Measurements from ENCODE around the gene LHX2. TPM values are rescaled to one million over a fixed set of nuclear protein-coding genes. Genes with fewer than 3 reads are reported as not detected.

Gene LHX2
- total and polyA plus RNA-seq, 7 donors: not detected

DNA sequence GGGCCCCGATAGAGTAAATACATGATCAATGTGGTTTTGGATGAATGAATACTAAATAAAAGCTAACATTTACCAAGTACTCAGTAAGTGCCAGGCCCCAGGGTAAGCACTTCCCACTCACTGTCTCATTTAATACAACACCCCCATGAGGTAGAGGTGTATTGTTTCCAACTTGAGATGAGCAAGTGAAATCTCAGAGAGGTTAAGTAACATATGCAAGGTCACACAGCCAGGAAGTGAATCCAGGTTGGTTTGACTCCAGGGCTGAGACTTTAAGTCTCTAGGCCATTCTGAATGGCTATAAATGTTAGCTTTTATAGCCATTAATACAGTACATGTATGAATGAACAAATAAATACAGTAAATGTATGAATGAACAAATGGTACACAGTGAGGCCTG lies 39.4 kb downstream of the LHX2 start:
- DNase-seq: no peak
- no peak for ATAC-seq
- no peaks in the 10 kb centered on the region for H3K4me1 ChIP-seq
- WGBS, 3 donors: 89 to 94% (median 93%) methylated on average over 1 of the region's 1 CpG
- no peak overlapping the region for H3K27ac ChIP-seq
- intact Hi-C loops (cut with DNase I): no loop called here
- no peaks in the 10 kb centered on the region for H3K36me3 ChIP-seq (ENCODE audit: insufficient read depth in 1 of 2, low read depth in 1 of 2)
- H3K4me3 ChIP-seq: no peak overlapping the region
- TF ChIP-seq, protein P1, sequence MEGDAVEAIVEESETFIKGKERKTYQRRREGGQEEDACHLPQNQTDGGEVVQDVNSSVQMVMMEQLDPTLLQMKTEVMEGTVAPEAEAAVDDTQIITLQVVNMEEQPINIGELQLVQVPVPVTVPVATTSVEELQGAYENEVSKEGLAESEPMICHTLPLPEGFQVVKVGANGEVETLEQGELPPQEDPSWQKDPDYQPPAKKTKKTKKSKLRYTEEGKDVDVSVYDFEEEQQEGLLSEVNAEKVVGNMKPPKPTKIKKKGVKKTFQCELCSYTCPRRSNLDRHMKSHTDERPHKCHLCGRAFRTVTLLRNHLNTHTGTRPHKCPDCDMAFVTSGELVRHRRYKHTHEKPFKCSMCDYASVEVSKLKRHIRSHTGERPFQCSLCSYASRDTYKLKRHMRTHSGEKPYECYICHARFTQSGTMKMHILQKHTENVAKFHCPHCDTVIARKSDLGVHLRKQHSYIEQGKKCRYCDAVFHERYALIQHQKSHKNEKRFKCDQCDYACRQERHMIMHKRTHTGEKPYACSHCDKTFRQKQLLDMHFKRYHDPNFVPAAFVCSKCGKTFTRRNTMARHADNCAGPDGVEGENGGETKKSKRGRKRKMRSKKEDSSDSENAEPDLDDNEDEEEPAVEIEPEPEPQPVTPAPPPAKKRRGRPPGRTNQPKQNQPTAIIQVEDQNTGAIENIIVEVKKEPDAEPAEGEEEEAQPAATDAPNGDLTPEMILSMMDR (IDR thresholded peaks at IDR 0.05): no peak
- peaks cover 0 to 23% (median 5%) of the 10 kb centered on the region in 3 donors for H3K27me3 ChIP-seq (ENCODE audit: insufficient read depth in 3 of 3, low read length in 2 of 3)
- no peaks in the 10 kb centered on the region for H3K9me3 ChIP-seq

DNA sequence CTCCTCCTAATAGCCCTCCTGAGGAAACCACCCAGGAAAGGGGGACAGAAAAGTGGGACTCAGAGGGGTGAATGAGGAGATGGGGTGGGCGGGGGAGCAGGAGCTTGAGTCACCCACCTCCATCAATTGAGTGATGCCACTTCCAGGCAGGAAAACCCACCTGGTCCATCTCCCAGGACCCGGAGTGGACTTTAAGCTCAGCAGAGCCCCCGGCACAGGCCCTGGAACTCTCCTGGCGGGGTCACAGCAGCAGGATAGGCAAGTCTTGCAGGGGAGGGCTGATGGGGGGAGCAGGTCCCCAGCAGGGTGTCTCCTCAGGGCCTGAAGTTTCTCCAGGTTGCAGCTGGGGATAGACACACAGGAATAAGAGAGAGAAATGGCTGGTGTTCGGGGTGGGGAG lies 40.8 kb downstream of the LHX2 start:
- DNase-seq: no peak
- intact Hi-C loops (cut with DNase I): no loop called here
- peaks cover 0 to 21% (median 5%) of the 10 kb centered on the region in 3 donors for H3K27me3 ChIP-seq (ENCODE audit: insufficient read depth in 3 of 3, low read length in 2 of 3)

DNA sequence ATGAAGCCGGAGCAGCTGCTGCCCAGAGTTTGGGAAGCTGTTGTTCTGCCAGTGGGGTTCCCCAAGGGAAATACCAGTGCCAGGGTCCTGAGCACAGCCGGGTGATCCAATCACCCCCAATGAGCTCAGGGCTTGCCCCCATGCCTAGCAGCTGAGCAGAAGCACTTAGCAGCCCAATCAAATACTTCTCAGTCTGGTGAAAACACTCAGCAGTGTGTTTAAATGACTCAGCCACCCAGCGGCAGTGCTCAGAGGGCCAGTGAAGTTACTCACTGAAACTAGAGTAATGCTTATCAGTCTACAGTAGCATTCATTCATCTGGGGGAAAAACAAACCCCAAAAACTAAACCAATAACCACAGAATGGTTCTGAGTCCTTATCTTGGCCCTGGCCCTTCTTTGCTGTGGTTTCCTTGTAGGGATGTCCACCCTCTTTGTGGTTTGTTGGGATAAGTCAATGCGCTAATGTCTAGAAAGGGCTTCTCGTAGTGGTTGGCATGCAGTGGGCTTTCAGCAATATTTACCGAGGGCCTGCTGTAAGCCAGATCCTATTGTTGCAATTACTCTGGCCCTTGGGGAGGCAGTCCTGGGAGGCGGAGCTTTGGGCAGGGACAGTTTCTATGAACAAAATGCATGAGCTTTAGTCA lies 43.1 kb downstream of the LHX2 start:
- Histone ChIP-seq H3K9me3 (no peaks in the 10 kb centered on the region), H3K27me3 (ENCODE audit: insufficient read depth in 3 of 3, low read length in 2 of 3) (peaks cover 0 to 18% (median 5%) of the 10 kb centered on the region in 3 donors), H3K4me1 (no peaks in the 10 kb centered on the region), H3K27ac (no peak overlapping the region), H3K36me3 (ENCODE audit: insufficient read depth in 1 of 2, low read depth in 1 of 2) (no peaks in the 10 kb centered on the region), H3K4me3 (no peak overlapping the region)
- 34 to 61% (median 46%) methylated on average over 7 of the region's 7 CpGs for WGBS, 3 donors
- ATAC-seq (no peak), DNase-seq (no peak)
- intact Hi-C loops (cut with DNase I): no loop called here
- TF ChIP-seq, protein P1 (IDR thresholded peaks at IDR 0.05): no peak

More for the DNA sequence above, 40.8 kb downstream of the LHX2 start:
- TF ChIP-seq, protein P1 (IDR thresholded peaks at IDR 0.05): no peak
- Histone ChIP-seq H3K9me3 (no peaks in the 10 kb centered on the region), H3K4me1 (no peaks in the 10 kb centered on the region), H3K27ac (no peak overlapping the region), H3K4me3 (no peak overlapping the region), H3K36me3 (ENCODE audit: insufficient read depth in 1 of 2, low read depth in 1 of 2) (no peaks in the 10 kb centered on the region)
- WGBS, 3 donors: 84 to 97% (median 88%) methylated on average over 5 of the region's 5 CpGs
- ATAC-seq: no peak

DNA sequence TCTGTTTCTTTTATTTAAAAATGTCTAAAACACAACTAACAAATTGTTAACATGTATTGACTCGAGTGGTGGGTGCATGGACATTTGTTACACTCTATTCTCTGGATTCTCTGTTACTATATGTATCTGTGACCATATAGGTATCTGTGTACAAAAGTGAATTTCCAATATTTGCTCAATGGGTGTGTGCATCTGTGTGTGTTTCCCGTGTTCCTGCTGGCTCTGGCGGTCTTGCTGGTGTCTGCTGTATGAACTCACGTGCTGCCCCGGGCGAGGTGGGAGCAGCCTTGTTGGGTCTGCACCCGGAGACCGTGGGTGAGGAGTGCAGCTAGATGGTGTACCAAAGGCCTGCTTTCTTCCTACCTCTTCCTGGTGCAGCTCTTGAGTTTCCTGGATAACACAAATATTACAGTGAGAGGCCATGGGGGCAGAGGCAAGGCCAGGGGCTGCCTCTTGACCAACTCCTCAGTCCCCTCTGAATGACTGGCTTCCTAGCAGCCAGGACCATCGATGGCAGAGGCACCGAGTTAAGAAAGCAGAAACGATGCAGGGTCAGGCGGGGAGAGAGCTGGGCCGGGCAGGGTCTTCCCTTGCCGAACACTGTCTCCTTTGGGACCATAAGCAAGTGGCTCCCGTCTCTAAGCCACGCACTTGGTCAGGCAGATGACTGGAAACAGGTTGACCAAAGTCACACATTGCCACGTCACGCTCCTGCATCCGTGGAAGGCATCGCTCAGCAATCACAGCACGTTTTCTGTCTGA lies 49.5 kb downstream of the LHX2 start:
- WGBS, 3 donors: 82 to 84% (median 82%) methylated on average over 21 of the region's 21 CpGs
- intact Hi-C loops (cut with DNase I): no loop called here

More for the DNA sequence above, 49.5 kb downstream of the LHX2 start:
- no peak for ATAC-seq
- Histone ChIP-seq H3K27ac (no peak overlapping the region), H3K4me1 (no peaks in the 10 kb centered on the region), H3K27me3 (ENCODE audit: insufficient read depth in 3 of 3, low read length in 2 of 3) (peaks cover 0 to 2% (median 0%) of the 10 kb centered on the region in 3 donors), H3K9me3 (no peaks in the 10 kb centered on the region), H3K36me3 (ENCODE audit: insufficient read depth in 1 of 2, low read depth in 1 of 2) (no peaks in the 10 kb centered on the region), H3K4me3 (no peak overlapping the region)
- DNase-seq: no peak
- TF ChIP-seq, protein P1 (IDR thresholded peaks at IDR 0.05): no peak

All from psoas muscle (tissue), 8 donors.